IPS DF 6.9 (cell line): ENCODE data around the gene LGALS14.

ENCODE experiments used
- DNase-seq: peaks from one replicate; pipeline ENCODE4 v3.0.0-alpha.2; 2013; ENCODE audit warnings: low read depth, low spot score
- H3K27ac ChIP-seq: one replicate; pipeline ENCODE4 v1.5.1; 2013; ENCODE audit warnings: low read length, control low read depth
- H3K27me3 ChIP-seq: 2 replicates; pipeline ENCODE4 v1.6.1; 2013; ENCODE audit warnings: mild to moderate bottlenecking, low read length; ENCODE audit not compliant: control insufficient read depth, insufficient read depth
- H3K36me3 ChIP-seq: 2 replicates; pipeline ENCODE4 v1.6.1; 2013; ENCODE audit warnings: low read length; ENCODE audit not compliant: control insufficient read depth, insufficient read depth
- H3K4me1 ChIP-seq: 2 replicates; pipeline ENCODE4 v1.6.1; 2013; ENCODE audit warnings: low read length; ENCODE audit not compliant: control insufficient read depth, insufficient read depth
- H3K4me3 ChIP-seq: 2 replicates; pipeline ENCODE4 v1.5.1; 2013; ENCODE audit warnings: mild to moderate bottlenecking, low read length
- H3K9me3 ChIP-seq: 2 replicates; pipeline ENCODE4 v1.6.1; 2013; ENCODE audit warnings: low read length, inconsistent platforms; ENCODE audit not compliant: control insufficient read depth, insufficient read depth
- WGBS: extraction: QIAGEN DNeasy Blood & Tissue Kit; methylation state at CpG from one replicate; pipeline ENCODE4 v1.1.7; 2013; ENCODE audit warnings: mixed read lengths, missing lambda C conversion rate; ENCODE audit not compliant: insufficient read length, insufficient coverage; 5-methylcytosine and 5-hydroxymethylcytosine counted together

LGALS14 gene

DNA sequence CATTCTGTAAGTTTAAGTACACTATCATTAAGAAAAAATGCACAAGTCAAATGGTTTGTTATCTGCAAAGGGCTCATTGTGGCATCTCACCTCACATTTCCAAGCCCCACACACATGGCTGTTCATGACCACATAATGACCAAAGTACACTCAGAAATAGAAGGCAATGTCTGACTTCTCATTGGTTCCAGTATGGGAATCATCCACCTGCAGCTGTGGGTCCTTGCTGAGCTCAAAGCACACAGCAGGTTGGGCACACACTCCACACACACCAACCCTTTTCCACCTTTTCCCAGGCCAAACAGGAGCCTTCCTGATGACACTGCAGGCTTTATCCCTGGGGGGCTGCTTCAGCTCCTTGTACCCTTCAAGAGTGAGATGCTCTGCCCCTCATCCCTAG is 21.7 kb downstream of the LGALS14 start:
- Histone ChIP-seq H3K27me3 (no peaks in the 10 kb centered on the region), H3K9me3 (no peaks in the 10 kb centered on the region), H3K4me3 (no peak overlapping the region), H3K27ac (no peak overlapping the region), H3K36me3 (no peaks in the 10 kb centered on the region), H3K4me1 (no peaks in the 10 kb centered on the region)
- DNase-seq: no peak

DNA sequence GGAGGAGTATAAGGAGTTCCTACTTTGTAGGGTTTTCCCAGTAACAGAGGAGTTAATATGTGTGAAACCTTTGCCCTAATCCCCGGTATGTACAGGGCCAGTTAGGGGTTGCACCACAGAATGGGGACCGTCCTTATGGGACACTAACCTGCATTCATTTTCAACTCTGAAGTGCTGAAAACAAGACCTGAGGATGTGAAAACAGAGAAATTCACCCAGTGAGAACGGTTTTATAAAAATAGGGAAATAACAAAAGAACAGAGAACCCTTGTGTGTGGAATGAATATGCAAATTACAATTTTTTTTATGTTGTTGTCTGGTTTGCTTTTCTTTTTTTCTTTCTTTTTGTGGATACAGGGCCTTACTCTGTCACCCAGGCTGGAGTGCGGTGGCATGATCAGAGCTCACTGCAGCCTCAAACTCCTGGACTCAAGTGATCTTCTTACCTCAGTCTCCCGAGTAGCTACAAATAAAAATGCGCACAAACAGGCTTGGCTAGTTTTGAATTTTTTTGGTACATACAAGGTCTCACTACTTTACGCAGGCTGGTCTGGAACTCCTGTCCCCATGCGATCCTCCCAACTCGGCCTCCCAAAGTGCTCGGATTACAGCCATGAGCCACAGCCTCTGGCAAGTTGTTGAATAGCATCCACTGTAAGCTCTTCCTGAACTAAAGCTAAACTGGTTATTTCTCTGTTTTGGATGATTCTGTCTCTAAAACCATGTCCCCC is 23.0 kb downstream of the LGALS14 start:
- WGBS: no CpG with 5 or more reads among the region's 10 CpGs
- Histone ChIP-seq H3K27me3 (no peaks in the 10 kb centered on the region), H3K4me3 (no peak overlapping the region), H3K27ac (no peak overlapping the region), H3K36me3 (no peaks in the 10 kb centered on the region), H3K4me1 (no peaks in the 10 kb centered on the region), H3K9me3 (no peaks in the 10 kb centered on the region)
- no peak for DNase-seq

DNA sequence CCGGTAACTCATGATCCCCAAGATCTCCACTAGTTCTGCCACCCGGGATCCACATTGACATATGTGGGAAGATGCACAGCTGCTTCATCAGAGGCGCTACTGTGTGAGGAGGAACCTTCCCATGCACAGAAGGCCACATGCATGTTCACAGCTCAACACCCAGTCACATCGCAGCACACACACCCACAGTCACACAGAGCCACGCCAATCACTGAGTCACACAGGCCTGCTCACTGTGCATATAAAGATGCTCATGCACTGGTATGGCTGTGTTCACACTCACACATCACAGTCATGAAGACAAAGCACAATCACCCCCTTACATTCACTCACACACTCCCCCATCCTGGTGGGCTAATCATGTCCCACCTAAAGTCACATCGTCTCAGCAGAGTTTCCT is 23.8 kb downstream of the LGALS14 start:
- H3K36me3 ChIP-seq: no peaks in the 10 kb centered on the region
- no CpG with 5 or more reads among the region's 6 CpGs for WGBS
- no peaks in the 10 kb centered on the region for H3K27me3 ChIP-seq
- H3K4me1 ChIP-seq: no peaks in the 10 kb centered on the region
- no peak overlapping the region for H3K27ac ChIP-seq
- no peak overlapping the region for H3K4me3 ChIP-seq
- no peak for DNase-seq
- no peaks in the 10 kb centered on the region for H3K9me3 ChIP-seq

DNA sequence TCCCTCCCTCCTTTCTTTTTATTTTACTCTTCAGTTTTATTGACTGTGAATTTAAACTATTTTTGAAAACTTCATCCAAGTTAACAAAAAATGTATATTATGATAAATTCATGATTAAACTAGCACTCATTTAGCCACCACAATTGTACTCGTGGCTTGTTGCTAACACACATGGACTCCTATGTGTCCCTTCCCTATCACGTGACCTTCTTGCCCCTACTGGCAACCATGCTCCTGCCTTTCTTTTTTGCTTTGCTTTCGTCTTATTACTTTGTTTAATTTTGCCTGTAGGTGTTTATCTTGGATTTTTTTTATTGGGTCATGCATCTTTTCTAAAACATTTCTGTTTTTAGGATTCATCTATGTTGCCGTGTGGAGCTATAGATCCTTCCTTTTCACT is 25.3 kb downstream of the LGALS14 start:
- WGBS: no CpG with 5 or more reads among the region's 4 CpGs
- H3K4me1 ChIP-seq: no peaks in the 10 kb centered on the region
- H3K9me3 ChIP-seq: no peaks in the 10 kb centered on the region
- no peak overlapping the region for H3K4me3 ChIP-seq
- no peaks in the 10 kb centered on the region for H3K36me3 ChIP-seq
- H3K27ac ChIP-seq: no peak overlapping the region
- H3K27me3 ChIP-seq: no peaks in the 10 kb centered on the region
- no peak for DNase-seq

DNA sequence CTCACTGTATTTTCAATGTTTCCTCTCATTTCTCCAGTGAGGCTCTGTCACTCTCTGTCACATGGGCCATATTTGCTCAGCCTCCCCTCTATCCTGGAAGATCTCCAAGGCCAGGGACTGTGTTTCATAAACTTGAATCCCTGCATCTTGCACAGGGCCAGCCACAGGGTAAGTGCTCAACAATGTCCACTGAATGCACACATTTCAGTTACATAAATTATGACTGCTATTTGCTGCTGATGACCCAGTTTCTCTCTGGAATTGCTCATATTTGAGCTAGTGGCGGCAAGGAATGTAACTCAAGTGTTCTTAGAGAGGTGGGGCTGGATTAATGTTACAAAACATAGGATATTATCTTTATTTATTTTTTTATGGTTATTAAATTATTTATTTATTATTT is 27.4 kb downstream of the LGALS14 start:
- no peaks in the 10 kb centered on the region for H3K36me3 ChIP-seq
- no peaks in the 10 kb centered on the region for H3K27me3 ChIP-seq
- no peak overlapping the region for H3K4me3 ChIP-seq
- no CpG with 5 or more reads among the region's 1 CpG for WGBS
- DNase-seq: no peak
- H3K27ac ChIP-seq: no peak overlapping the region
- H3K4me1 ChIP-seq: no peaks in the 10 kb centered on the region
- no peaks in the 10 kb centered on the region for H3K9me3 ChIP-seq

DNA sequence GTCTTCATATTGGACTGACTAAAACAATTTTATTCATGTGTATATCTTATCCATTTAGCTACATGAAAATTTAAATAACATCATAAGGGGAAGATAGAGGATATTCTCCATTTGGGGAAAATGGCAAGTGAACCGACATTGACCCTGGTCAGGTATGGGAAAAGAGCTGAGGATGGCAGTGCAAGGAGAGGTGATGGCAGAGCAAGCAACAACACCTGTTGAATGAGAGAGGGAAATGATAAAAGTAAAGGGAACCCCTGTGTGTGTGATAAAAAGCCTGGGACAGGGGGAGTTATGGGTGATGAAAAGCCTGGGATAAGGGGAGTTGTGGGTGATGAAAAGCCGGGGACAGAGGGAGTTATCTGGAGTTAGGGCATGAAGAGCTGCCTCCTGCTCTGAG is 29.6 kb downstream of the LGALS14 start:
- Histone ChIP-seq H3K27me3 (no peaks in the 10 kb centered on the region), H3K4me1 (no peaks in the 10 kb centered on the region), H3K36me3 (no peaks in the 10 kb centered on the region), H3K4me3 (no peak overlapping the region), H3K9me3 (no peaks in the 10 kb centered on the region), H3K27ac (no peak overlapping the region)
- no CpG with 5 or more reads among the region's 2 CpGs for WGBS
- no peak for DNase-seq

DNA sequence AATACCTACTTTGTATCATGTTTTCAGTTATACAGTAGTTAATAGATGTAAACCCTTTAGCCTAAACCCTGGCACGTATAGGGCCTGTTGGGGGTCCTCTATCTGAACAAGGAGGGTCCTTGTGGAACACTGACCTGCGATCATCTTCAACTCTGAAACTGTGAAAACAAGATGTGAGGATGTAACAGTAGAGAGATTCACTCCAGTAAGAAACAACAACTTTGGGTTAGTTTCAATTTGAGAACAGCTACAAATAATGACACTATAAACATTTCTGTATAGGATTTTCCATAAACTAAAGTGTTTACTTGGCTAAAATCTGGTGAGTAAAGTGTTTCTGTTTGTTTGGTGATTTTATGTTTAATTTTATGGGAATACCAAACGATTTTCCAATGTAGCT is 31.4 kb downstream of the LGALS14 start:
- no peak overlapping the region for H3K27ac ChIP-seq
- no peaks in the 10 kb centered on the region for H3K36me3 ChIP-seq
- H3K9me3 ChIP-seq: no peaks in the 10 kb centered on the region
- WGBS: no CpG with 5 or more reads among the region's 3 CpGs
- no peak overlapping the region for H3K4me3 ChIP-seq
- no peak for DNase-seq
- H3K27me3 ChIP-seq: no peaks in the 10 kb centered on the region
- H3K4me1 ChIP-seq: no peaks in the 10 kb centered on the region

DNA sequence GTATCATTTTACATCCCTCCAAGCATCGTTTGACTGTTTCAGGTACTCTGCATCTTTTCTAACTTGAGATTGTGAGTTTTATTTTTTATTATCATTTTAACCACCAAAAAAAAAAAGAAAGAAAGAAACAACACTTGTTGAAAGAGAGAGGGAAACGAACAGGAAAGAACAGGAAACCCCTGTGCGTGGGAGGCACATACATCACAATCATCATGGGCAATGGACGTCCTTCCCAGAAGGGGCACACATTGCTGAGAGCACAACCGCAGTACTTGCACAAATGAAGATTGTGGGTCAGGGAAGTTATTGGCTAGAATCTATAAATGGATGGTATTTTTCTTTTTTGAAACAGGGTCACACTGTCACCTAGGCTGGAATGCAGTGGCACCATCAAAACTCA is 31.8 kb downstream of the LGALS14 start:
- no peaks in the 10 kb centered on the region for H3K27me3 ChIP-seq
- no peaks in the 10 kb centered on the region for H3K36me3 ChIP-seq
- H3K27ac ChIP-seq: no peak overlapping the region
- no peaks in the 10 kb centered on the region for H3K4me1 ChIP-seq
- no peak for DNase-seq
- no CpG with 5 or more reads among the region's 5 CpGs for WGBS
- H3K9me3 ChIP-seq: no peaks in the 10 kb centered on the region
- H3K4me3 ChIP-seq: no peak overlapping the region

DNA sequence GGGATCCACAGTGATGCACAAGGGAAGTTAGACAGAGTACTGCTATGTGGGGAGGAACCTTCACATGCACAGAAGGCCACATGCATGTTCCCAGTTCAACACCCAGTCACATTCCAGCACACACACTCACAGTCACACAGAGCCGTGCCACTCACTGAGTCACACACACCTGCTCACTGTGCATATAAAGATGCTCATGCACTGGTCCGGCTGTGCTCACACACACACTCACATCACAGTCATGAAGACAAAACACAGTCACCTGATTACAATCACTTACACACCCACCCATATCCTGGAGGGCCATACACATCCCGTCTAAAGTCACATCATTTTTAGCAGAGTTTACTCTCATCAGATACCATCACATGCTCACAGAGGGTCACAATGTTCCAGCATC is 33.1 kb downstream of the LGALS14 start:
- no peaks in the 10 kb centered on the region for H3K9me3 ChIP-seq
- H3K27me3 ChIP-seq: no peaks in the 10 kb centered on the region
- WGBS: no CpG with 5 or more reads among the region's 3 CpGs
- H3K4me1 ChIP-seq: no peaks in the 10 kb centered on the region
- no peak overlapping the region for H3K27ac ChIP-seq
- H3K4me3 ChIP-seq: no peak overlapping the region
- H3K36me3 ChIP-seq: no peaks in the 10 kb centered on the region
- no peak for DNase-seq

DNA sequence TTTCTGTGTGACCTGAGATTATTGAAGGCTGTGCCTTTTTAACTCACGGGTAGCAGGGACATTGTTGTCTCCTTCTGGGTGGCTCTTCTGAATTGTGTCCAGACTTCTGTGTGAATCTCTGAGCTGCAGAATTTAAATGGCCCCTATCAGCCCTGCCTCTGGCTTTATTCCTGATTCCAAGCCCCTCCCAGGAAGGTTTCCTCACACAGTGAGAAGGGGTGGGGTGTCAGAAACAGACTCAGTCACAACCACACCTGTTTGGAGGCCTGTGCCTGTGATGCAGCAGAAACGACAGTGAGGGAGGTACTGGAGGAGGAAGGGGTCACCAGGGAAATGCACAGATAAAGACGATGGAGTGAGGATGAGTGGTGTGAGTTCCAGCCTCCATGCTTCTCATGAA is 33.6 kb downstream of the LGALS14 start, which contains the start of gene CLC:
CLC (minus strand) TSS at position 139 of the 400 bp plus-strand sequence; CDS start at position 62, 77 bp downstream.
- Histone ChIP-seq H3K4me3 (no peak within 1 kb of the TSS), H3K9me3 (no peaks in the 10 kb centered on the region), H3K4me1 (no peaks in the 10 kb centered on the region), H3K36me3 (no peaks in the 10 kb centered on the region), H3K27ac (no peak within 1 kb of the TSS), H3K27me3 (no peaks in the 10 kb centered on the region)
- no CpG with 5 or more reads among the region's 3 CpGs for WGBS
- DNase-seq: no peak

DNA sequence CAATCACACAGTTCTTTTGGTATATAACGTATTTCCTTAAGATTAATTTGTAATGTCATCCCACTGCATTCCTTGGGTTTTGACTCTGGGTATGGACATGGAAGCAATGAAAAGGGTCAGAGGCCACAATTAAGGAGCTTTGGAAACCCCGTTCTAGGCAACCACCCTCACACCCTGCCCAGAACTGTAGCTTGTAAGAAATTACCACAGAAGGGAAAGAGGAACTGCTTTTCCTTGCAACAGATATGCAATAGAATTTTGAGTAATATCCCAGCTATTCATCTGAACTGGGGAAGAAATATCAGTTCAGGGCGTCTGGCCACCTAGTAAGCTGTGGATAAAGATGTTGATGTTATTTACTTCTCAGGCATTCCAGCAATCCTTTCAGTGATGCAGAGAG is 34.5 kb downstream of the LGALS14 start:
- H3K9me3 ChIP-seq: no peaks in the 10 kb centered on the region
- no peak overlapping the region for H3K27ac ChIP-seq
- H3K4me1 ChIP-seq: no peaks in the 10 kb centered on the region
- H3K27me3 ChIP-seq: no peaks in the 10 kb centered on the region
- no peak for DNase-seq
- no CpG with 5 or more reads among the region's 3 CpGs for WGBS
- H3K36me3 ChIP-seq: no peaks in the 10 kb centered on the region
- H3K4me3 ChIP-seq: no peak overlapping the region
